ENCODE data around the gene GALNT18. TPM values are rescaled to one million over a fixed set of nuclear protein-coding genes. Genes with fewer than 3 reads are reported as not detected.

GALNT18 gene
- total RNA-seq, 2 donors from 2014 or later, result 5.3 to 7.3 TPM

GRCh38 chr11:11499300-11499699, 122.5 kb downstream of the GALNT18 start:
- WGBS, 2 donors, result 94 to 97% methylated on average over 2 of the region's 2 CpGs
- no peaks in the 10 kb centered on the region for H3K9me3 ChIP-seq
- ATAC-seq, result no peak
- TF ChIP-seq POLR2A (IDR thresholded peaks at IDR 0.05) (no peak), CTCF (IDR thresholded peaks at IDR 0.05) (no peak)
- intact Hi-C loops (cut with DNase I), result no loop called here
- H3K27me3 ChIP-seq, result no peaks in the 10 kb centered on the region
- no peak overlapping the region for H3K27ac ChIP-seq
- no peak for DNase-seq
- no peak overlapping the region for H3K4me3 ChIP-seq
- no peaks in the 10 kb centered on the region for H3K36me3 ChIP-seq (replicated peaks in 1 of 2; ENCODE audit: insufficient read depth in 1 of 2, low read depth in 2 of 2)
- peaks cover 26% of the 10 kb centered on the region for H3K4me1 ChIP-seq

GRCh38 chr11:11498195-11498594, 123.6 kb downstream of the GALNT18 start:
- 76 to 77% methylated on average over 3 of the region's 3 CpGs for WGBS, 2 donors

GRCh38 chr11:11496879-11497278, 124.9 kb downstream of the GALNT18 start:
- no peak for DNase-seq
- Histone ChIP-seq H3K4me1 (peaks cover 13% of the 10 kb centered on the region), H3K27ac (no peak overlapping the region), H3K4me3 (no peak overlapping the region), H3K9me3 (no peaks in the 10 kb centered on the region), H3K27me3 (no peaks in the 10 kb centered on the region), H3K36me3 (replicated peaks in 1 of 2; ENCODE audit: insufficient read depth in 1 of 2, low read depth in 2 of 2) (no peaks in the 10 kb centered on the region)
- intact Hi-C loops (cut with DNase I), result no loop called here
- ATAC-seq, result no peak
- TF ChIP-seq CTCF (IDR thresholded peaks at IDR 0.05) (no peak), POLR2A (IDR thresholded peaks at IDR 0.05) (no peak)
- 83 to 90% methylated on average over 2 of the region's 2 CpGs for WGBS, 2 donors

More at GRCh38 chr11:11498195-11498594, 123.6 kb downstream of the GALNT18 start:
- Histone ChIP-seq H3K9me3 (no peaks in the 10 kb centered on the region), H3K27me3 (no peaks in the 10 kb centered on the region), H3K4me1 (peaks cover 26% of the 10 kb centered on the region), H3K27ac (no peak overlapping the region), H3K36me3 (replicated peaks in 1 of 2; ENCODE audit: insufficient read depth in 1 of 2, low read depth in 2 of 2) (no peaks in the 10 kb centered on the region), H3K4me3 (no peak overlapping the region)
- DNase-seq, result no peak
- no peak for ATAC-seq
- TF ChIP-seq POLR2A (IDR thresholded peaks at IDR 0.05), result no peak
- TF ChIP-seq CTCF (IDR thresholded peaks at IDR 0.05), result no peak
- intact Hi-C loops (cut with DNase I), result no loop called here

- ATAC-seq (no peak), DNase-seq (no peak)
- Histone ChIP-seq H3K4me3 (no peak overlapping the region), H3K9me3 (no peaks in the 10 kb centered on the region), H3K27ac (no peak overlapping the region), H3K36me3 (replicated peaks in 1 of 2; ENCODE audit: insufficient read depth in 1 of 2, low read depth in 2 of 2) (no peaks in the 10 kb centered on the region), H3K4me1 (no peaks in the 10 kb centered on the region), H3K27me3 (no peaks in the 10 kb centered on the region)
- intact Hi-C loops (cut with DNase I), result no loop called here
- WGBS, 2 donors, result 83 to 88% methylated on average over 2 of the region's 2 CpGs
- TF ChIP-seq POLR2A (IDR thresholded peaks at IDR 0.05) (no peak), CTCF (IDR thresholded peaks at IDR 0.05) (no peak)
These were observed 127.5 kb downstream of the GALNT18 start for GRCh38 chr11:11494348-11494747.

GRCh38 chr11:11493698-11494097, 128.1 kb downstream of the GALNT18 start:
- Histone ChIP-seq H3K4me1 (no peaks in the 10 kb centered on the region), H3K36me3 (replicated peaks in 1 of 2; ENCODE audit: insufficient read depth in 1 of 2, low read depth in 2 of 2) (no peaks in the 10 kb centered on the region), H3K27ac (no peak overlapping the region), H3K9me3 (no peaks in the 10 kb centered on the region), H3K4me3 (no peak overlapping the region), H3K27me3 (no peaks in the 10 kb centered on the region)
- intact Hi-C loops (cut with DNase I), result no loop called here
- ATAC-seq (no peak), DNase-seq (no peak)
- TF ChIP-seq CTCF (IDR thresholded peaks at IDR 0.05) (no peak), POLR2A (IDR thresholded peaks at IDR 0.05) (no peak)
- 66 to 77% methylated on average over 6 of the region's 6 CpGs for WGBS, 2 donors

Data from body of pancreas (tissue), 4 donors.